ENCODE results near the gene PRTG.

DNA sequence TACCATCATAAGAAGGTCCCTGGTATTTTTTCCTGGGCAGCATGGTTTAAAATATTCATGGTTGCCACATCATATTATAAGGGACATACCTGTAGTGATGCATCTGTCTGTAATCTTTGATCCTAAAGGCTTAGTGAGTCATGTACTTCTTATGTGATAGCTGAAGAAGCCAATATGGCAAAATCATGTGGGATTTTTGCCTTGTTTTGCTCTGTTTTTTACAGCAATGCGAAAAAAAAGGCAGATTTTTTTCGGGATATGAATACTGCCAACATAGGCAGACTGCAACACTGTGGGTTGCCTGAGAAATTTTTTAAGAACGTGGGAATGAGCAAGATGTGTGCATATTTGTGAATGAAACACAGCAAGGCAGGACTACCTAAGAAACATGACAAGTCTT, 143.5 kb downstream of the PRTG start:
- no peak for TF ChIP-seq CTCF (IDR thresholded peaks at IDR 0.05 in 4 of 5, conservative IDR thresholded peaks at IDR 0.05 in 1 of 5)
- TF ChIP-seq POLR2A (IDR thresholded peaks at IDR 0.05), result no peak
